ENCODE data around the gene FUT8.

DNA sequence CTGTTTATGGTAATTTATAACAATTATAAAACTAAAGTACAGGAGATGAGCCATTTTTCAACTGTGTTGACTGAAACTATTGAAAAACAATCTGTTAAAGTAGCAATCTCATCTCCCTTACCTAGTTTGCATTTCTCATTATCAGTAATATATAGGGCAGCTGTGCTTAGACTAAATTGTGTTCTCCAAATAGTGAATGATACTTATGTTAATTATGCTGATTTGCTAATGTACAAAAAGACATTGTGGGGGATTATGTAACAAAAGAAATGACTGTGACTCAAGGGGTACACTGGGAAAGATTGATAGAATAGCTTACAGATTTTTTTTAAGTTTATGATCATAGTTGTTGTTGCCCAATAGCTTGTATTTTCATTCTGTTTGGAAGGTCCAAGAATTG, 207.7 kb downstream of the FUT8 start:
- TF ChIP-seq CTCF (IDR thresholded peaks at IDR 0.05): no peak
- TF ChIP-seq POLR2A (IDR thresholded peaks at IDR 0.05): no peak
